Fibroblast of pulmonary artery (primary cell): ENCODE results near the gene BCL11A.

Experiments
- DNase-seq: peaks from one replicate; pipeline ENCODE4 v3.0.0-alpha.2; 2010; ENCODE audit warnings: low read depth
- H3K4me3 ChIP-seq: replicated peaks from 2 replicates; pipeline ENCODE4 v1.5.1; 2011; ENCODE audit warnings: low read depth, mild to moderate bottlenecking, control low read depth, low read length, moderate library complexity
- TF ChIP-seq, protein P1 (sequence below): IDR thresholded peaks from 2 replicates; pipeline ENCODE4 v1.5.1; 2011; ENCODE audit warnings: mild to moderate bottlenecking, control low read depth, low read length, inconsistent platforms; ENCODE audit errors: missing control alignments

Gene BCL11A

DNA sequence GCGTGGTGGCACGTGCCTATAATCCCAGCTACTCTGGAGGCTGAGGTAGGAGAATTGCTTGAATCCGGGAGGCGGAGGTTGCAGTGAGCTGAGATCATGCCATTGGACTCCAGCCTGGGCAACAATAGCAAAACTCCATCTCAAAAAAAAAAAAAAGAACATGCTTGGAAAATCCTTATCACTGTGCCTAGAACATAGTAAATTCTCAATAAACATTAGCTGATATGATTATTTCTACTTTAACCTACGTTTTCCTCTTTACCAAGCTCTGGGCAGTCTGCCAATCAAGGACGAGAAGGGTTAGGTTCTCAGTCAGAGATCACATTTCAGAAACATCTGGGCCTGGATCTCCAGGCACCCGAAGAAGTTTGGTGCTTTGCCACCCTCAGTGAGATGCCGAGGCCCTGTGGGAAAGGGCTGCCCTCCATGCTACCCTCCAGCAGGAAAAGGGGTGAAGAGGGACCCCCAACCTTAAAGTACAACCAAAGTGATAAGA is 107.7 kb downstream of the BCL11A start:
- TF ChIP-seq, protein P1, sequence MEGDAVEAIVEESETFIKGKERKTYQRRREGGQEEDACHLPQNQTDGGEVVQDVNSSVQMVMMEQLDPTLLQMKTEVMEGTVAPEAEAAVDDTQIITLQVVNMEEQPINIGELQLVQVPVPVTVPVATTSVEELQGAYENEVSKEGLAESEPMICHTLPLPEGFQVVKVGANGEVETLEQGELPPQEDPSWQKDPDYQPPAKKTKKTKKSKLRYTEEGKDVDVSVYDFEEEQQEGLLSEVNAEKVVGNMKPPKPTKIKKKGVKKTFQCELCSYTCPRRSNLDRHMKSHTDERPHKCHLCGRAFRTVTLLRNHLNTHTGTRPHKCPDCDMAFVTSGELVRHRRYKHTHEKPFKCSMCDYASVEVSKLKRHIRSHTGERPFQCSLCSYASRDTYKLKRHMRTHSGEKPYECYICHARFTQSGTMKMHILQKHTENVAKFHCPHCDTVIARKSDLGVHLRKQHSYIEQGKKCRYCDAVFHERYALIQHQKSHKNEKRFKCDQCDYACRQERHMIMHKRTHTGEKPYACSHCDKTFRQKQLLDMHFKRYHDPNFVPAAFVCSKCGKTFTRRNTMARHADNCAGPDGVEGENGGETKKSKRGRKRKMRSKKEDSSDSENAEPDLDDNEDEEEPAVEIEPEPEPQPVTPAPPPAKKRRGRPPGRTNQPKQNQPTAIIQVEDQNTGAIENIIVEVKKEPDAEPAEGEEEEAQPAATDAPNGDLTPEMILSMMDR, result no peak
- H3K4me3 ChIP-seq, result no peak overlapping the region
- peak; percentile 8 for DNase-seq

DNA sequence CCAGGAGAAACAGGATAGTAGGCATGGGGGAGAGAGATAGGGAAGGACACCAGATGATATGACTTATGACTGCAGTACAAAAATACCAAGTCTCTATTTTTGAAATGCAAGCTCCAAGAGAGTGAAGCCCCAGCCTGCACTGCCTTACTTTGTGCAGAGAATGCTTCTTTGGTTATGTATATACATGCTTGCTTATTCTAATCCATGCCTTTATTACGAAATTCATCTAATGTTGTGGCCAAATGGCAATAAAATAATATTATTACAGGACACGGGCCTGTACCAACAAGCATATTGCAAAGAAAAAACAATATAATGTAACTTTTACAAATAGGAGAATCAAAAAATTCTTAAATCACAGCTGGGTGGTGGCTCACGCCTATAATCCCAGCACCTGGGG is 110.8 kb downstream of the BCL11A start:
- H3K4me3 ChIP-seq, result no peak overlapping the region
- TF ChIP-seq, protein P1, result no peak
- DNase-seq, result no peak

DNA sequence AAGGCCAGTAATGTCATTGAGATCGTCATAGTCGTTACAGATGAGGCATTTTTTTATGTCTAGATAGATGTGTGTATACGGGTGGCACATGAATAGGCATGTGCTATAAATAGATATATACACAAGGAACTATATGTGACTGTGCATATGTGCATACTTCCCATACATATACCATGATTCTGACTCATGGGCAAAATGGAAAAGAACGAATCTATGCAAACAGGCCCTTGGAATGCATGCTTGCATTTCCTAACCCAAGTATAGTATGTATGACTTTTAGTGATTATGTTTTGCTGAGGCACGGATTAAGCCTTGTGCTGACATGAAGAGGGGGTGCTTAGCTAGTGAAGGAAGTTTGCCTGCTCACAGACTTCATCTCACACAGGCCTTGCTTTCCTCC is 111.7 kb downstream of the BCL11A start:
- no peak overlapping the region for H3K4me3 ChIP-seq
- TF ChIP-seq, protein P1, result no peak
- DNase-seq, result no peak

- DNase-seq, result no peak
- no peak overlapping the region for H3K4me3 ChIP-seq
- TF ChIP-seq, protein P1, result no peak
Observed at GRCh38 chr2:60440767-60441163, 112.7 kb downstream of the BCL11A start.

- no peak overlapping the region for H3K4me3 ChIP-seq
- TF ChIP-seq, protein P1, result no peak
- DNase-seq, result no peak
Observed at GRCh38 chr2:60440079-60440766, 113.2 kb downstream of the BCL11A start.

- TF ChIP-seq, protein P1, result peak; percentile 47
- no peak overlapping the region for H3K4me3 ChIP-seq
- DNase-seq, result peak; percentile 10
Observed at GRCh38 chr2:60439219-60439974, 114.1 kb downstream of the BCL11A start.
